ENCODE measurements around the gene IFIT1.
"Not testable (repeated sequence)": the region's sequence is repeated elsewhere in the genome, so short reads cannot be mapped to it uniquely, and the experiment has no call there.

The IFIT1 gene

DNA sequence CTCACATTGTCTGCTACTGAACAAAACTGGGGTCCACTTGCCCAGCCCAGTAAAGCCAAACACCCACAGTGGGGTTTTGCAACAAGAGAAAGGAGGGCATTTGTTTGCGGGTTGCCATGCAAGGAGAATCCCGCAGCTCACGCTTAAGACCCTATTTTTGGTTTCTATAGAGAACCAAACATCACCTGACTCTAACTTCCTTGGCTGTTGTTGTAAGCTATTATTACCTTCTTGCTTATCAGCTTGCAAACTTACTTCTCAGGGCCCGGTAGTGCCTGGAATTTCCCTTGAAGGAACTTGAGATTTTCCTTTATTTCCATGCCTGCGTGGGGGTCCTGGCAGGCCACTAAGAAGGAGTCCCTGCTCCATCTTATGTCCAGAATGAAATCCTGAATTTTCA, 43.9 kb upstream of the IFIT1 start:
- Histone ChIP-seq H3K4me2 (ENCODE audit: low read depth, low read length, poor library complexity, severe bottlenecking) (peak overlapping the region; percentile 25), H3K4me1 (ENCODE audit: insufficient read depth, low read length, poor library complexity, severe bottlenecking) (peaks cover 49% of the 10 kb centered on the region), H3K36me3 (ENCODE audit: insufficient read depth, low read length) (no peaks in the 10 kb centered on the region), H3K79me2 (ENCODE audit: insufficient read depth, low read length) (no peaks in the 10 kb centered on the region), H3K9ac (ENCODE audit: low read depth, low read length, poor library complexity, severe bottlenecking) (no peak overlapping the region), H2AFZ (ENCODE audit: low read length) (no peak overlapping the region), H3K9me2 (replicated peaks; ENCODE audit: low read depth, low read length) (no peaks in the 10 kb centered on the region), H3K9me3 (ENCODE audit: insufficient read depth, low read depth, low read length) (no peaks in the 10 kb centered on the region), H3K27me3 (ENCODE audit: insufficient read depth, low read length, poor library complexity, severe bottlenecking) (no peaks in the 10 kb centered on the region), H3K4me3 (ENCODE audit: low read length, poor library complexity, severe bottlenecking) (peak overlapping the region; percentile 9), H3F3A (ENCODE audit: low read depth) (no peaks in the 10 kb centered on the region; the same call in 1 of the 2 replicates), H4K20me1 (ENCODE audit: insufficient read depth, low read length, poor library complexity, severe bottlenecking) (no peaks in the 10 kb centered on the region)
- no peak for TF ChIP-seq EZH2phosphoT487 (IDR thresholded peaks at IDR 0.05; ENCODE audit: borderline replicate concordance)
- TF ChIP-seq, protein P1, sequence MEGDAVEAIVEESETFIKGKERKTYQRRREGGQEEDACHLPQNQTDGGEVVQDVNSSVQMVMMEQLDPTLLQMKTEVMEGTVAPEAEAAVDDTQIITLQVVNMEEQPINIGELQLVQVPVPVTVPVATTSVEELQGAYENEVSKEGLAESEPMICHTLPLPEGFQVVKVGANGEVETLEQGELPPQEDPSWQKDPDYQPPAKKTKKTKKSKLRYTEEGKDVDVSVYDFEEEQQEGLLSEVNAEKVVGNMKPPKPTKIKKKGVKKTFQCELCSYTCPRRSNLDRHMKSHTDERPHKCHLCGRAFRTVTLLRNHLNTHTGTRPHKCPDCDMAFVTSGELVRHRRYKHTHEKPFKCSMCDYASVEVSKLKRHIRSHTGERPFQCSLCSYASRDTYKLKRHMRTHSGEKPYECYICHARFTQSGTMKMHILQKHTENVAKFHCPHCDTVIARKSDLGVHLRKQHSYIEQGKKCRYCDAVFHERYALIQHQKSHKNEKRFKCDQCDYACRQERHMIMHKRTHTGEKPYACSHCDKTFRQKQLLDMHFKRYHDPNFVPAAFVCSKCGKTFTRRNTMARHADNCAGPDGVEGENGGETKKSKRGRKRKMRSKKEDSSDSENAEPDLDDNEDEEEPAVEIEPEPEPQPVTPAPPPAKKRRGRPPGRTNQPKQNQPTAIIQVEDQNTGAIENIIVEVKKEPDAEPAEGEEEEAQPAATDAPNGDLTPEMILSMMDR (conservative IDR thresholded peaks at IDR 0.05; ENCODE audit: low read length): no peak

DNA sequence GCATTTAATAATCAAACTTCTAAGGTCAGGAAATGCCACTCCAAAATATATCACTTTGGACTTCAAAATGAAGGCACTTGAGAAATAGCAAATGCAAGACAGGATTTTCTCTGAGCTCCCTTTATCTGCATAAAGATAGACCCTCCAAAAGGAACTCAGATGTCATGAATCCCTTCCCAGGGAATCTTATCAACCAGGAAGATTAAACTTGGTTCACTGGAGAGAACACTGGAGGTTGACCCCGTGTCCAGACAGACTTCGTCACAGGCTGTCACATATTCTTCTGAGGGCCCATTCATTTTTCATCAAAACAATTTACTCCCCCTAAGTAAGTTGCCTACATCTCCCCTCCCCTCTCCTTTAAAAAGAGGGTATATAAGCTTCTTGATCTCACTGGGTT, 43.4 kb upstream of the IFIT1 start:
- Histone ChIP-seq H3F3A (ENCODE audit: low read depth) (no peaks in the 10 kb centered on the region; the same call in 1 of the 2 replicates), H3K9ac (ENCODE audit: low read depth, low read length, poor library complexity, severe bottlenecking) (no peak overlapping the region), H3K4me3 (ENCODE audit: low read length, poor library complexity, severe bottlenecking) (no peak overlapping the region), H2AFZ (ENCODE audit: low read length) (no peak overlapping the region), H3K4me1 (ENCODE audit: insufficient read depth, low read length, poor library complexity, severe bottlenecking) (peaks cover 49% of the 10 kb centered on the region), H3K9me2 (replicated peaks; ENCODE audit: low read depth, low read length) (no peaks in the 10 kb centered on the region), H3K79me2 (ENCODE audit: insufficient read depth, low read length) (no peaks in the 10 kb centered on the region), H3K9me3 (ENCODE audit: insufficient read depth, low read depth, low read length) (no peaks in the 10 kb centered on the region), H4K20me1 (ENCODE audit: insufficient read depth, low read length, poor library complexity, severe bottlenecking) (no peaks in the 10 kb centered on the region), H3K4me2 (ENCODE audit: low read depth, low read length, poor library complexity, severe bottlenecking) (peak overlapping the region; percentile 25), H3K36me3 (ENCODE audit: insufficient read depth, low read length) (no peaks in the 10 kb centered on the region), H3K27me3 (ENCODE audit: insufficient read depth, low read length, poor library complexity, severe bottlenecking) (no peaks in the 10 kb centered on the region)
- no peak for TF ChIP-seq EZH2phosphoT487 (IDR thresholded peaks at IDR 0.05; ENCODE audit: borderline replicate concordance)
- TF ChIP-seq, protein P1 (conservative IDR thresholded peaks at IDR 0.05; ENCODE audit: low read length): no peak

DNA sequence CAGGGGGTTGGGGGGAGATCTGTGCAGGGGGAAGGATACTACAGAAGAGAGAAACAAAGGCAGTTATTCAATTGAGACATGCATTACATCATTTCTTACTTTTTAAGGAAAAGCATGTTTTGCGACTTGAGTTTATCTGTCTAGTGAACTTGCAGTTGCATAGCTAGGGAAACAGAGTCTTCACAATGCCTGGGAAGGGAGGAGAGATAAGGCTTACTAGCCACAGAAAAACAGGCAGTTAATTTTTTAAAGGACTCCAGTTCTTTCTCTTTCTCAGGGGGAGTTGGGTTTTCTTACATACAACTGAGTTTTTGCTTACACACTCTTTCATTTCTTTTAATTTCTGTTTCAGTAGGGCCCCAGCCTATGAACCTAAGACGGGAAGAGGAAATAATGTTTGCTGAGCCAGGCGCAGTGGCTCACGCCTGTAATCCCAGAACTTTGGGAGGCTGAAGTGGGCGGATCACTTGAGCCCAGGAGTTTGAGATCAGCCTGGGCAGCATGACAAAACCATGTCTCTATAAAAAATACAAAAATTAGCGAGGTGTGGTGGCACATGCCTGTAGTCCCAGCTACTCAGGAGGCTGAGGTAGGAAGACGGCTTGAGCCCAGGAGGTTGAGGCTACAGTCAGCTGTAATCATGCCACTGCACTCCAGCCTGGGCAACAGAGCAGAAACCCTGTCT, 41.6 kb upstream of the IFIT1 start:
- H3K9me3 ChIP-seq (ENCODE audit: insufficient read depth, low read depth, low read length); H3K9ac ChIP-seq (ENCODE audit: low read depth, low read length, poor library complexity, severe bottlenecking); H3K4me3 ChIP-seq (ENCODE audit: low read length, poor library complexity, severe bottlenecking); H4K20me1 ChIP-seq (ENCODE audit: insufficient read depth, low read length, poor library complexity, severe bottlenecking); H3K9me2 ChIP-seq (replicated peaks; ENCODE audit: low read depth, low read length); H3K36me3 ChIP-seq (ENCODE audit: insufficient read depth, low read length); H3F3A ChIP-seq (ENCODE audit: low read depth); H2AFZ ChIP-seq (ENCODE audit: low read length); H3K27me3 ChIP-seq (ENCODE audit: insufficient read depth, low read length, poor library complexity, severe bottlenecking); H3K79me2 ChIP-seq (ENCODE audit: insufficient read depth, low read length): not testable (repeated sequence)
- Histone ChIP-seq H3K4me1 (ENCODE audit: insufficient read depth, low read length, poor library complexity, severe bottlenecking) (peaks cover 55% of the 10 kb centered on the region), H3K4me2 (ENCODE audit: low read depth, low read length, poor library complexity, severe bottlenecking) (peak overlapping the region; percentile 23)

DNA sequence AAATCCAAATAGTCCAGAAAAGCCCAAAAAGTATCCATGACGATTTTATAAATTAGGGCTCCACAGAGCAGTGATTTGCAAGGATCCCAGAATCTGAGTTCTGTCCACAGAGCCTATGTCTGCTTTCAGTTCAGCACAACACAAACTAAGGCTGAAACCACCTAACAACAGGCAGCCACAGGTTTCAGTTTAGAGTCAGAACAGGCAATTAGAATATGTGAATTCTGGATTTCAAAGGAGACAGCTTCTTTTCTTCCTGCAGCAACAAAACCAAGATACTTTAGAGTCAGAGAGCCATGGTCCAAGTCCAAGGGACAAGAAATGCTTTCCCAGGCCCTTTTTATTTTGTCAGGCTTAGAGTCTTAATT, 41.0 kb upstream of the IFIT1 start:
- Histone ChIP-seq H3K4me1 (ENCODE audit: insufficient read depth, low read length, poor library complexity, severe bottlenecking) (peaks cover 57% of the 10 kb centered on the region), H2AFZ (ENCODE audit: low read length) (no peak overlapping the region), H3K36me3 (ENCODE audit: insufficient read depth, low read length) (no peaks in the 10 kb centered on the region), H3K4me2 (ENCODE audit: low read depth, low read length, poor library complexity, severe bottlenecking) (peak overlapping the region; percentile 23), H3K4me3 (ENCODE audit: low read length, poor library complexity, severe bottlenecking) (no peak overlapping the region), H4K20me1 (ENCODE audit: insufficient read depth, low read length, poor library complexity, severe bottlenecking) (no peaks in the 10 kb centered on the region), H3K9me3 (ENCODE audit: insufficient read depth, low read depth, low read length) (no peaks in the 10 kb centered on the region), H3K9ac (ENCODE audit: low read depth, low read length, poor library complexity, severe bottlenecking) (no peak overlapping the region), H3K27me3 (ENCODE audit: insufficient read depth, low read length, poor library complexity, severe bottlenecking) (no peaks in the 10 kb centered on the region), H3K9me2 (replicated peaks; ENCODE audit: low read depth, low read length) (no peaks in the 10 kb centered on the region), H3F3A (ENCODE audit: low read depth) (no peaks in the 10 kb centered on the region; the same call in 1 of the 2 replicates), H3K79me2 (ENCODE audit: insufficient read depth, low read length) (no peaks in the 10 kb centered on the region)
- TF ChIP-seq EZH2phosphoT487 (IDR thresholded peaks at IDR 0.05; ENCODE audit: borderline replicate concordance): no peak
- TF ChIP-seq, protein P1 (conservative IDR thresholded peaks at IDR 0.05; ENCODE audit: low read length): no peak
